ENCODE results near the gene SORBS2. TPM values are rescaled to one million over a fixed set of nuclear protein-coding genes. Genes with fewer than 3 reads are reported as not detected.

Gene SORBS2
- total RNA-seq, 4 donors from 2014 or later, result 290 to 437 (median 377) TPM

- no peaks in the 10 kb centered on the region for H3K27me3 ChIP-seq
- peaks cover 3 to 15% of the 10 kb centered on the region in 2 donors for H3K36me3 ChIP-seq
- intact Hi-C loops (cut with DNase I), result no loop called here
- TF ChIP-seq CTCF (IDR thresholded peaks at IDR 0.05), result no peak
- TF ChIP-seq POLR2A (IDR thresholded peaks at IDR 0.05), result no peak
- no peak for DNase-seq
- H3K4me1 ChIP-seq, result no peaks in the 10 kb centered on the region
- no peak overlapping the region for H3K27ac ChIP-seq
- no peak overlapping the region for H3K4me3 ChIP-seq (replicated peaks in 1 of 3)
- 90% methylated on average over 3 of the region's 3 CpGs for WGBS, 2 donors
- no peaks in the 10 kb centered on the region for H3K9me3 ChIP-seq
Observed at GRCh38 chr4:185679523-185679922, 132.5 kb downstream of the SORBS2 start.

- TF ChIP-seq POLR2A (IDR thresholded peaks at IDR 0.05) (no peak), CTCF (IDR thresholded peaks at IDR 0.05) (no peak)
- no peaks in the 10 kb centered on the region for H3K4me1 ChIP-seq
- no peak overlapping the region for H3K27ac ChIP-seq
- no peak for DNase-seq
- H3K36me3 ChIP-seq, result peaks cover 3 to 15% of the 10 kb centered on the region in 2 donors
- H3K9me3 ChIP-seq, result no peaks in the 10 kb centered on the region
- no peaks in the 10 kb centered on the region for H3K27me3 ChIP-seq
- H3K4me3 ChIP-seq (replicated peaks in 1 of 3), result no peak overlapping the region
- WGBS, 2 donors, result 84 to 90% methylated on average over 1 of the region's 1 CpG
- intact Hi-C loops (cut with DNase I), result no loop called here
Observed at GRCh38 chr4:185677637-185678314, 134.2 kb downstream of the SORBS2 start.

- intact Hi-C loops (cut with DNase I), result no loop called here
- peaks cover 3 to 12% of the 10 kb centered on the region in 2 donors for H3K36me3 ChIP-seq
- TF ChIP-seq POLR2A (IDR thresholded peaks at IDR 0.05) (no peak), CTCF (IDR thresholded peaks at IDR 0.05) (no peak)
- H3K27me3 ChIP-seq, result no peaks in the 10 kb centered on the region
- H3K27ac ChIP-seq, result no peak overlapping the region
- no peaks in the 10 kb centered on the region for H3K9me3 ChIP-seq
- DNase-seq, result no peak
- H3K4me1 ChIP-seq, result no peaks in the 10 kb centered on the region
- H3K4me3 ChIP-seq (replicated peaks in 1 of 3), result no peak overlapping the region
- WGBS, 2 donors, result 70 to 90% methylated on average over 4 of the region's 4 CpGs
Observed at GRCh38 chr4:185672618-185673017, 139.4 kb downstream of the SORBS2 start.

DNA sequence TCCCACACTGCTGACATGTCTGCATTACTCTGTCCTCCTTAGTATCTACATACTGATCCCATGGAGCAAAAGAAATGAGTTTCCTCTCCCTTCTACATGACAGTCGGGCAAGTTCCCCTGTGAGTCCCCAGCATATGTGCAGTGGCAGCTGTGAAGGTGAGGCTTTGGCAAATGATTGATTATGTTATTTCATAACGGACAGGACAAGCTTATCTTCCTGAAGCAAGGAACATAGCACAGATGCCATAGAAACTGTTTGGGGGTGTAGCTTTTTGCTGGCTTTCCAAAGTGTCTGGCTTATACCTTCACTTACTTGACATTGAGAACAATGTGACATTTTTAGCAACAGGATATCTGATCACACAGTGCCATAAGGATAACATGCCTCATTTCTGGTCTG lies 139.8 kb downstream of the SORBS2 start:
- TF ChIP-seq CTCF (IDR thresholded peaks at IDR 0.05), result no peak
- no peak for TF ChIP-seq POLR2A (IDR thresholded peaks at IDR 0.05)
- intact Hi-C loops (cut with DNase I), result no loop called here
- H3K4me1 ChIP-seq, result no peaks in the 10 kb centered on the region
- no peak overlapping the region for H3K27ac ChIP-seq
- H3K36me3 ChIP-seq, result peaks cover 1 to 8% of the 10 kb centered on the region in 2 donors
- H3K4me3 ChIP-seq (replicated peaks in 1 of 3), result no peak overlapping the region
- WGBS, 2 donors, result 52 to 79% methylated on average over 2 of the region's 2 CpGs
- no peaks in the 10 kb centered on the region for H3K27me3 ChIP-seq
- DNase-seq, result no peak
- H3K9me3 ChIP-seq, result no peaks in the 10 kb centered on the region

DNA sequence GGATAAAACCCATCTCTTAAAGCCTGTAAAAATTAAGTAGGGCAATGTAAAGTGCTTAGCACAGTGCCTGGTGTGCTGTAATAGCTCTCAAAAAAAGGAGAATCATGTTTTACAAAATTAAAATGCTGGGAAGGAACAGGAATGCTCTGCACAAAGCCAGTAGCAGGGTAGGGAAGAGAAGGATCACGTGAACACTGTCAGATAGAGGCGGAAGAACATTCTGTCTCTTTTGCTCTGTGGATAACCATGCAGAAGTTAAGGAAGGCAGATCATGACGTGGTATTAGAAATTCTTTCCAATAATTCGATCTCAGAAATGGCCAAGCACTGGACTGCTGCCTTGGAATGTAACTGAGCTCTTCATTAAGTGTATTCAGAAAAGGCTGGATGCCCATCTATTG lies 140.5 kb downstream of the SORBS2 start:
- no peaks in the 10 kb centered on the region for H3K27me3 ChIP-seq
- peaks cover 0 to 4% of the 10 kb centered on the region in 2 donors for H3K36me3 ChIP-seq
- H3K4me1 ChIP-seq, result no peaks in the 10 kb centered on the region
- no peaks in the 10 kb centered on the region for H3K9me3 ChIP-seq
- TF ChIP-seq CTCF (IDR thresholded peaks at IDR 0.05) (no peak), POLR2A (IDR thresholded peaks at IDR 0.05) (no peak)
- intact Hi-C loops (cut with DNase I), result no loop called here
- no peak overlapping the region for H3K4me3 ChIP-seq (replicated peaks in 1 of 3)
- DNase-seq, result no peak
- H3K27ac ChIP-seq, result peak overlapping the region in 1 of 3 donors; percentile 3
- 80 to 91% methylated on average over 4 of the region's 4 CpGs for WGBS, 2 donors

Data from thyroid gland (tissue), 4 donors.